ENCODE data around the gene MRFAP1L1. TPM values are rescaled to one million over a fixed set of nuclear protein-coding genes. Genes with fewer than 3 reads are reported as not detected.
A peak's percentile ranks its signal among the peaks of the same experiment; 100 is the strongest.

MRFAP1L1 gene
- total RNA-seq, 1 experiment from 2014 or later = 57.7 TPM

DNA sequence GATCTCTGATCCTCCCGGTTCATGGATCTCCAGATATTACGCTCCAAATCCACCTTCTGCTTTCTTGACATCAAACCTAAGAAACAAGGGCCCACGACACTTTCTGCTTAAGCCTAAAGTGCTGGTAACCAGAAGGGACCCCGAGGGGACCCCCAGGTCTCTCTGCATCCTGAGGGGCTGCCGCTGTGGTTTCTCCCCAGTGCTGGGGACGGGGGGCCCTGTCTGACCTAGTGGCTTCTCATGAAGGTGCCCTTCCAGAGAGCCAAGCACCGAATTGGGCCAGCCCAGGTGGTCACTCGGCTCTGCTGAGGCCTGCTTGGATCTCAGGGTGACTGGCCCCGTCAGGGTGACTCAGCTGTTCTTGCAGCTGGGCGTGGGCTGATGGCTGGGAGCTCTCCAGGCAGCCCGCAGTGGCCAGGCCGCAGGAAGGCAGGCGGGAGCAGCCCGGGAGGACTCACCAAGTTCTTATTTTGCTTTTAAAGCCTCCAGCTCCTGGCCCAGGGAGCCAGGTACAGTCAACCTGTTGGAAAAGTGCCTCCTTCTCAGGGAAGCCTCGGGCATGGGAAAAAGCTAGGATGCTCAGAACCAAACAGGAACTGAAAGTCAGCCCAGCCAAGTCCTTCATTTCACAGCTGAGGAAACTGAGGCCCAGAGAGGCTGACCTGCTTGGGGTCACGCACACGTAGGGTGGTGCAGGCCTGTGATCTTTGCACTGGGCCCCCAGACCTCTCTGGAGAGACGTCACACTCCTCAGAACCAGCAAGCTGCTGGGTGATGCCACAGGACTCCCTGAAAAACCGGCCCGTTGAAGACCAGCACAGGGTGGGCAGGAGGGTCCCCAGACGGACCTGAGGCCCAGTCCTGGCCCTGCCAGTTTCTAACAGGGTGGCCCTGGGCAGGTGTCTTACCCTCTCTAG lies 23.0 kb upstream of the MRFAP1L1 start:
- no peak for DNase-seq
- Histone ChIP-seq H3K27ac (ENCODE audit: insufficient read length, low read depth, low read length) (no peak overlapping the region), H3K4me2 (ENCODE audit: insufficient read depth, insufficient read length, low read length) (no peak overlapping the region), H2BK12ac (ENCODE audit: insufficient read length, low read depth, low read length) (no peak overlapping the region), H3K9ac (ENCODE audit: extremely low read depth, insufficient read length, low read length) (no peak overlapping the region), H4K91ac (ENCODE audit: insufficient read length, low read depth, low read length) (no peak overlapping the region), H3K79me2 (ENCODE audit: insufficient read depth, low read length) (no peaks in the 10 kb centered on the region), H3K18ac (ENCODE audit: insufficient read length, low read depth, low read length) (no peak overlapping the region), H3K4me1 (ENCODE audit: insufficient read depth, low read length) (0 out of 2 replicates have a peak, but pooled peaks cover 3% of the 10 kb centered on the region), H3K14ac (ENCODE audit: insufficient read depth, low read length) (no peak overlapping the region; the same call in 1 of the 2 replicates), H3K23ac (ENCODE audit: insufficient read length, low read depth, low read length) (no peak overlapping the region), H3K27me3 (ENCODE audit: insufficient read depth, low read length) (no peaks in the 10 kb centered on the region), H4K8ac (replicated peaks; ENCODE audit: insufficient read length, low read depth, low read length) (no peak overlapping the region), H3K9me3 (ENCODE audit: control insufficient read depth, low read depth, low read length) (no peaks in the 10 kb centered on the region), H2BK15ac (ENCODE audit: low read depth, low read length) (no peak overlapping the region), H2AK5ac (ENCODE audit: insufficient read length, low read length) (no peak overlapping the region), H2BK20ac (ENCODE audit: low read depth, low read length, poor library complexity, severe bottlenecking) (no peak overlapping the region), H3K4ac (ENCODE audit: low read depth, low read length) (no peak overlapping the region), H4K5ac (ENCODE audit: insufficient read length, low read depth, low read length) (no peak overlapping the region), H3K56ac (ENCODE audit: insufficient read length, low read depth, low read length) (no peak overlapping the region), H2BK5ac (ENCODE audit: insufficient read length, low read length) (no peak overlapping the region), H3T11ph (ENCODE audit: low read length) (no peak overlapping the region), H2AFZ (ENCODE audit: low read length) (no peak overlapping the region), H3K23me2 (ENCODE audit: insufficient read length, low read depth, low read length, poor library complexity, severe bottlenecking) (no peaks in the 10 kb centered on the region), H2BK120ac (ENCODE audit: low read depth, low read length, poor library complexity, severe bottlenecking) (no peak overlapping the region), H3K79me1 (ENCODE audit: insufficient read depth, low read depth, low read length, poor library complexity, severe bottlenecking) (no peaks in the 10 kb centered on the region), H4K20me1 (ENCODE audit: control insufficient read depth, insufficient read depth, insufficient read length) (no peaks in the 10 kb centered on the region)
- H3K4me3 Mint-ChIP-seq = no peak overlapping the region
- TF ChIP-seq, protein P1, sequence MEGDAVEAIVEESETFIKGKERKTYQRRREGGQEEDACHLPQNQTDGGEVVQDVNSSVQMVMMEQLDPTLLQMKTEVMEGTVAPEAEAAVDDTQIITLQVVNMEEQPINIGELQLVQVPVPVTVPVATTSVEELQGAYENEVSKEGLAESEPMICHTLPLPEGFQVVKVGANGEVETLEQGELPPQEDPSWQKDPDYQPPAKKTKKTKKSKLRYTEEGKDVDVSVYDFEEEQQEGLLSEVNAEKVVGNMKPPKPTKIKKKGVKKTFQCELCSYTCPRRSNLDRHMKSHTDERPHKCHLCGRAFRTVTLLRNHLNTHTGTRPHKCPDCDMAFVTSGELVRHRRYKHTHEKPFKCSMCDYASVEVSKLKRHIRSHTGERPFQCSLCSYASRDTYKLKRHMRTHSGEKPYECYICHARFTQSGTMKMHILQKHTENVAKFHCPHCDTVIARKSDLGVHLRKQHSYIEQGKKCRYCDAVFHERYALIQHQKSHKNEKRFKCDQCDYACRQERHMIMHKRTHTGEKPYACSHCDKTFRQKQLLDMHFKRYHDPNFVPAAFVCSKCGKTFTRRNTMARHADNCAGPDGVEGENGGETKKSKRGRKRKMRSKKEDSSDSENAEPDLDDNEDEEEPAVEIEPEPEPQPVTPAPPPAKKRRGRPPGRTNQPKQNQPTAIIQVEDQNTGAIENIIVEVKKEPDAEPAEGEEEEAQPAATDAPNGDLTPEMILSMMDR (conservative IDR thresholded peaks at IDR 0.05) = no peak
- H3K27me3 Mint-ChIP-seq (ENCODE audit: low read depth) = peaks cover 5% of the 10 kb centered on the region; the same call in 1 of the 2 replicates
- H3K4me1 Mint-ChIP-seq = peaks cover 14 to 15% of the 10 kb centered on the region in 2 experiments
- H3K27ac Mint-ChIP-seq = peak overlapping the region in 1 of 3 experiments; percentile 62; a peak in 1 of 7 replicates
- WGBS (ENCODE audit: extremely low coverage, insufficient read length, low lambda C conversion rate) = no CpG with 5 or more reads among the region's 21 CpGs
- H3K36me3 Mint-ChIP-seq (ENCODE audit: insufficient read depth in 1 of 3, low read depth in 3 of 3) = no peaks in the 10 kb centered on the region
- H3K9me3 Mint-ChIP-seq = no peaks in the 10 kb centered on the region
